HG02571 (cell line): ENCODE measurements around the gene ARHGEF4.

Experiments
- ATAC-seq: cut with Tn5 transposase; IDR thresholded peaks from one replicate; pipeline ENCODE4 v1.9.1; 2021; ENCODE audit warnings: mild to moderate bottlenecking, moderate library complexity; ENCODE audit not compliant: unreplicated experiment

The ARHGEF4 gene

DNA sequence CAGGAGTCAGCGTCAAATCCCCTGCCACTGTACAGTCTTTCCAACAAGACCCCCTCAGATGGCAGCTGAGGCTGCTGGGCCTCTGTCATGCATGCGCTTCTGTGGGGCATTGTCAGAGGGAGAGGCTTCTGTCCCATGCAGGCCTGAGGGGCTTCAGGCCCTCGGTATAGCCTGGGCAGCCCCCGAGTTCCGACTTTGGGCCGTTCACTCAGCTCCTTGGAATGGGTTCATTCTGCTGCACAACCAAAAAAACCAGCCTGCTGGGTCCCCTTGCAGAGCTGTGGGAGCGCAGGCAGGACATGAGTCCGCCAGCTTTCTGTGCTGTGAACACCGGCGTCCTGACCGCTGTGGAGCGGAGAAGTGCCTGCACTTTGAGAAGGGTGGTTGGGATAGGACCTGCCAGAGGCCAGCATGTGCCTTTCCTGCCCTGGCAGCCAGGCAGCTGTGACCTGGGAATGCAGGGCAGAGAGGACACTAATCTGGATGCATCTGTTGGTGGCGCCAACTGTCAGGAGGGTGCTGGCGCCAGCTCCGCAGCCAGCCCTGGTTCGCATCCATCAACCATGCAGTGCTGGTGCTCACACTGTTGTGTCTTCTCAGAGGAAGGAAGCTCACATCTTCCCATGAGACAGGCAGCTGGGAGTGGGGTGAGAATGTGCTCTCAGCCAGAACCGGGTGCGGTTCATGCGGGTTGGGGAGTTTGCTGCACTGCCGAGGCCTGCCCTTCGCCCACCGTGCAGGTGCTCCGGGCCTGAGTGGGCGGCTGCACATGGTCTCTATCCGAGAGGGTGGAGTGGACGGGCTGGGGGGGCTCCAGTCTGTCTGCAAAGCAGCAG is 14.3 kb downstream of the ARHGEF4 start:
- ATAC-seq: no peak

DNA sequence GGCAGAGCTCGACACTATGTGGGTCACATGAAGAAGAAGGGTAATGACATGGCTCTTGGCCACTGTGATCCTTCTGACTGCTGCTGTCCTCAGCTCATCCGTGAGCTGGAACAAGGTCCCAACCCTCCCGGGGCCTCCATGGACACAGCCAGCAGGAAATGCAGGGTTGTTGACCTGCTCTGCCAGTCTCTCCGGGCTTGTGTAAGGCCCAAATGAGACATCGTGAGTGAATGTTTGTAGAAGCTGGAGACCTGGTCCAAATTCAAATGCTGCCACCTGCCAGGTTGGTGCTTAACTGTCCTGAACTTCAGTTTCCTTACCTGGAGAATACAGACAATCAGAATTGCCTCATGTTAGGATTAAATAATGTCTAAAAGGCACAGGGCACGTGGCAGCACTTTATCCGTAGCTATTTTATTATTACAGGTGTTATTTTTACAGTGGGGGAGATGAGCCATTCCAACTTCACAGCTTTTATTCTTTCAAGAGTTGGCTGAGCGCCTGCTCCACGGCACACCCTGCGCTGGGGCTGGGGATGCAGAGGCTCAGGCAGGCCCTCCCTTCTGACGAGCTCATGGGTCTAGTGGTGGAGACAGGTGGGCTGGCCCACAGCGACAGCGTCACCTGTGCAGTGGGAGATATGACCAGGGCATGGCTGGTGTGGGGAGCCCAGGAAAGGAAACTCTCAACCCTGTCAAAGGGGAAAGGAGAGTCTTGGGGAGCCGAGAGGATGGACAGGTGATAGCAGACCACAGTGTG is 15.1 kb downstream of the ARHGEF4 start:
- ATAC-seq: no peak

DNA sequence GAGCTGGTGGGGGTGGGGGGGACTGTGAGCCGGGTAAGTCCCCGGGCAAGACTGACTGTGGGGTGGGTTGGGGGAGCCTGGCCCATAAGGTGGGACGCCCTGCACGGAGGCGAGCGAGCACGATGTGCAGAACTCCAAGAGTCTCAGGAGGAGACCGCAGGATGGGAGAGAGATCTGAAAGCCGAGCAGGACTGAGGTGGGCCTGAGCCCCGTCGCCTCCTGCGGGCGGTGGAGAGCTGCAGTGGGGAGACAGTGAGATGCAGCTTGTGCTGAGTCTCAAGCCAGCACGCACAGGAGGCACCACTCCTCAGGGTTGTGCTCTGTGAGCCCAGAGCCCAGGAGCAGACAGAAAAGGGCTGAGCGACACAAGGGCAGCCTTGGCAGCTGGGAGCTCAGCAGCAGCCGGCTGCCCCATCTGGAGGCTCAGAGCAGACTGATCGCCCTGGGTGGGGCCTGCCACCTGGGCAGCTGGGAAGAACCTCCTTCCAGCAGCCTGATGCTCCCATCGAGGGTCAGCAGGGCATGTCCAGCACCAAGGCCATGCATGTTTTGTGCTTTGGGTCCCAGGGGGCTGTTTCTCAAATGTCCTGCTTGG is 15.9 kb downstream of the ARHGEF4 start:
- no peak for ATAC-seq

DNA sequence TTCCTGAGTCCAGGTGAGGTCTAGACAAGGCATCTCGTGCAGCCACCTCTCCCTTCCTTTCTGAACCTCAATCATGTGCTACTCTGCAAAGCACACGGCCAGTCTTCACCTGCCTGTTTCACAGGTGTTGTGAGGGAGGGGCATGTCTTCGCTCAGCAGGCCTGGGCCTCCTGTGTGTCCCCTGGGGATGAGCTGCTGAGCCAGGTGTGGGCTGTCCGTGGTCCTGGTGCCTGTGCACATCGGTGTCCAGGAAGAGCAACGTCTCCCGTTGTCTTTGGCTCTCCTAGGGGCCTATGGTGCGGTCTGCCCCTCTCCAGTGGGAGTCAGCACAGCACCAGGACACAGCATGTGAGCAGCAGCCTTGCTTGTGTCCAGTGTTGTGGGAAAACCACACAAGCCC is 16.7 kb downstream of the ARHGEF4 start:
- no peak for ATAC-seq

DNA sequence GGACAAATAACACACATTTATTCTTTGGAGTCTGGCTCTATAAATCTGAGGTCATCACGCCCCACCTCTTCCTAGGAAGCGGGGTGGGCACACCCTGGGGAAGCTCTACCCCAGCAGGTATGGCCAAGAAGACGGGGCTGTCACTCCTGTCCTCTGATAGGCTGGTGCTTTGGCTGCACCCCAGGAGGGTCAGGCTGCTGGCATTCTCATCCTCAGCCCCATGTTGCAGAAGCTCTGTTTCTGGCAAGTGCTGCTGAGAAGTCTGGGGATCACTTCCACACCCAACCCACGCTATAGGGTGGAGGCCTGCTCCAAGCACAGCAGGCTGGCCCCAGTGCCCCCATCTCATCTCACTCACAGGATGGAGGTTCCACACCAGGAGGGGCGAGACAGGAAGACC is 17.6 kb downstream of the ARHGEF4 start:
- ATAC-seq: no peak

DNA sequence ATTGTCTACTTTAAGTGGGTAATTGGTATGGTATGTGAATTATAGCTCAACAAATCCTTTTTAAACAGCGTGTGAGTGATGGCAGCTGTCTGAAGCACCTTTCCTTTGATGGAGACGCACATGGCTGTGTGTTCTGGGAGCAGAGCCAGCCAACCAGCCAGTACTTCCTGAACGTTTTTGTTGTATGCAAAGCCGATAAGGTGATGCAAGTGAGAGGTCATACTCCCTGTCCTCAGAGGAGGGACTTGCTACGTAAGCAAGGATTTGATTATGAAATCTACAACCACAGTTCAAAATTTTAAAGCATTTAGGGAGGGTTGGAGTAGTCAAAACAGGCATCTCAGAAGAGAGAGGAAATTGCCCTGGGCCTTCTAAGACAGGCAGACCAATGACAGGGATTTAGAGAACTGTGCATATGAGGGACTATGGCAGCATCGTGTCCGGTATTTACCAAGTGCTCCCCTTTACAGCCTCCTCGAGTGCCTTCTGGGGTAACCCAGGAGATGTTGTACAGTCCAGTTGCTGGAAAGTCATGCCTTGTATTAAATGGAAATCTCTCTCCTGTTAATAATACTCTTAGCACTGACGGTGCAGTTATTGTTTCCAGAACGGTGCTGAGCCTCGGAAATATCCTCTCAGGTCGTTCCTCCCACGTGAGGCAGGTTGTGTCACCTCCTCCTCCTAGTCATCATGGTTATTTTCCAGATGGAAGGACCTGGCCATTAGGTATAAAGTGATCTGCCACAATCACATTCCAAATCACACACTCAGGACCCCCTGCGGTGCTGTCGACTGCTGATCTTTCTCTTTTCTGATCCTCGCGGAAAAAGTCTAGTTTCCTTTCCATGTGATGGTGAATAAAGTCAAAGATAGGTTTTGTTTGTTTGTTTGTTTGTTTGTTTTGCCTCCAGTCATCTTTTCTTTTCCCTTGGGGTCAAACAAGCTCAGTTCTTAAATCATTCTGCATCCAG is 28.4 kb downstream of the ARHGEF4 start:
- ATAC-seq: no peak

DNA sequence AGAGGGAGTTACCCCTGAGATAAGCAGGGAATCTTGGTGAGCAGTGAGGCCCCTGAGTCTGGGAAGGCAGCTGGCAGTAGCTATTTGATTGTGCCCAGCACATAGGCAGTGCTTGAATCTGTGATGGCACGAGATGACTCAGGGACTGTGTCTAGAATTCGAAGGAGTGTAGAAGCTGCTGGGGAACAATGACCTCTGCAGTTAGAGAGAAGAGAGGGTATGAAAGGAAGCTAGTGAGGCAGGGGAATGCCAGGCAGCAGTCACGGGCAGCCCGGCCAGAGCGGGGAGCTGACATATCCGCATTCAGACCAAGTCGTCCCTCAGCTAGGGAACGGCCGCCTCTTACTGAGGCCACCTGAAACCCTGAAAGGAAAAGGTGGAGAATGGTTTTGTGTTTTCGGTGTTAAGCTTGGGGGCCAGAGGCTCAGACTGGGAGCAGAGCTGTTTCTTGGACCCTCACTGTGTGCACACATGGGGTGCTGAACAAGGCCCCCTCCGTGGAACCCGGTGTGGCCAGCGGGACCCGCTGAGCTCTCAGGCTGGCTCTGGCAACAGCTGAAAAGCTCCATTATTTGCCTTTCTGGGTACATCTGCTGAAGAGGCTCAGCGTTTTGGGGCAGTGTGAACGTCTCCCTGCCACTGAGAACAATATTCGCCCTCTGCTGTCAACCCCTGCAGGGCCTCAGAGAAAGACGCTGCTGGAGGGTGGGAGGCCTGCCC is 32.9 kb downstream of the ARHGEF4 start:
- no peak for ATAC-seq

DNA sequence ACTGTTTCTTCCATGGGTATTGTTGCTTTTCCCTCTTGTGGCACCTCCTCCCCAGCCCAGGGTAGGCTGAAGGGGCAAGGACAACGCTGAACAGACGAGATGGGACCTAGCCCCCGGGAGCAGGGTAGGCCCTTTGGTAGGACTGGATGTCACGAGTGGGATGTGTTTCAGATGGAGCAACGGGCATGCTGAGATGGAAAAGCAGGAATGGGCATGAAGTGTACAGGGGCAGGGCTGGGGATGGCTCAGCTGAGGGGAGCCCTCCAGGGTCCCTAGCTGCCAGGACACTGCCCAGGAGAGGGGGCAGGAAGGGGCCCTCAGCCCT is 33.4 kb downstream of the ARHGEF4 start:
- no peak for ATAC-seq

DNA sequence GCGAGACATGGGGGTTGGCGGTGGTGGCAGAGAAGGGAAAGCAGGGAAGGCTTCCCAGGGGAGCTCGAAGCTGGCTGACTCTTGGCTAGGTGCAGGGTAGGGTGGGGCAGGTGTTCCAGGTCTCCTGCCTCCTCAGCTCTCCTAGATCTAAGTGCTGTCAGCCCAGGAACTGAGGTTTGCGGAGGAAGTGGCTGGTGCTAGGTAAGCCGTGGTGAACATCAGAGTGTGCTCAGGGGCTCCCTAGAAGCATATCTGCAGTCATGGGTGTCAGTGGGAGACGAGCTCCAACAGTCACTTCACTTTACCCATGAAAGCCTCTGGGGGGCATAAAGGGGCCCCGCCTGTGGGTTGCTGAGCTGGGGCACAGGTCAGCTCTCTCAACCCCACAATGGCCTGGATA is 34.1 kb downstream of the ARHGEF4 start:
- no peak for ATAC-seq

DNA sequence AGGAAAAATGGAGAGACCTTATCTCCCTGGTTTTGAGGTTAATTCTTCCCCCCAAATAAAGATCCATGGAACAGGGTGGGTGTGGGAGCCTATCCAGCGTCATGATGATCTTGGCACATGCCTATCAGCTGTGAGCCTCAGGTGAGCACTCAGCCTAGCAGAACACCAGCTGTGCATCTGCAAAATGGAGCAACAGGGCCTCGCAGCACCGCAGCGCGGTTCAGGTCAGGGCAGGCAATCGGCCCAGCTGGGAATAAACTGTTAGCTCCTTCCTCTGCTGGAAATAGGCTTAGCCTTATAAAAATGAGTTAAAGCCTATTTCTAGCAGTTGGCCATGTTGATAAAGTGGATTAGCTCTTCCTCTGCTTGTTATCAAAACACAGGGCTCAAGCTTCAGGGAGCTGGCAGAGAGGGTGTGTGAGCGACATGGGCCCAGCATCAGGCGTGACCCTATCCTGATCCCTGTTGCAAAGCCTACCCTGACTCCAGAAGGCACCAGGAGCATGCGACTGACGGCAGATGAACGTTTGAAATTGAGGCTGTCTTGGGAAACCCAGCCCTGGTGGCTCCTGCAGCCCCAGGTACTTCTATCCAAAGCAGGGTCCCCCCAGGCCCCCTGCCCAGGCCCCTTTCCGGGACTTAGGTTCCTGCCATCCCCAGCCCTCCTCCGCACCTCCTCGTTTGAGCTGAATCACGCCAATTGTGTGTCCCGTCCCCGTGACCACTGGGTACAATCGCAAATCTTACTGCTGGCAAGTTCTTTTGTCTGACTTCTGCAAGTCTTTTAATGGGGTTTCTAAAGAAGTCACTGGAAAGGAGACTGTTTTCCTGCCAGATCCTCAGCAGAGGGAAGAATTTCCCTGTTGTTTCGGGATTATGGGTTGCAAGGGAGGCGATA is 35.4 kb downstream of the ARHGEF4 start:
- ATAC-seq: no peak

DNA sequence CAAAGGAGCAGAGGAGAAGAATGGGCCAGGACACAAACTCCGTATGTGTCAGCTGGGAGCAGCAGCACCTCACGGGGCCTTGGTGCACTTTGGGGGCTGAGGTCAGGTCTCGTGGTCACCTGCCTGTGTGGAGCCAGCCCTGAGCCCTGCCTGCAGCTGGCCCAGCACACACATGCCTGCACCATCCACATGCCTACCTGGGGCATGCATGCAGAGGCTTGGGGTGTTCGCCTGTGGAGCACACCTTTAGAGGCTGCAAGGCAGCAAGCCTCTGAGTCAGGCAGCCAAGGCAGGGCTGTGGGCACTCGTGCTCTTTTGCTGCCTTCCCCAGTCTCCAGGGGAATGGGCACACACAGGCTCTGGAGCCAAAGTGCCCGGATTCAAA is 36.0 kb downstream of the ARHGEF4 start:
- ATAC-seq: no peak

DNA sequence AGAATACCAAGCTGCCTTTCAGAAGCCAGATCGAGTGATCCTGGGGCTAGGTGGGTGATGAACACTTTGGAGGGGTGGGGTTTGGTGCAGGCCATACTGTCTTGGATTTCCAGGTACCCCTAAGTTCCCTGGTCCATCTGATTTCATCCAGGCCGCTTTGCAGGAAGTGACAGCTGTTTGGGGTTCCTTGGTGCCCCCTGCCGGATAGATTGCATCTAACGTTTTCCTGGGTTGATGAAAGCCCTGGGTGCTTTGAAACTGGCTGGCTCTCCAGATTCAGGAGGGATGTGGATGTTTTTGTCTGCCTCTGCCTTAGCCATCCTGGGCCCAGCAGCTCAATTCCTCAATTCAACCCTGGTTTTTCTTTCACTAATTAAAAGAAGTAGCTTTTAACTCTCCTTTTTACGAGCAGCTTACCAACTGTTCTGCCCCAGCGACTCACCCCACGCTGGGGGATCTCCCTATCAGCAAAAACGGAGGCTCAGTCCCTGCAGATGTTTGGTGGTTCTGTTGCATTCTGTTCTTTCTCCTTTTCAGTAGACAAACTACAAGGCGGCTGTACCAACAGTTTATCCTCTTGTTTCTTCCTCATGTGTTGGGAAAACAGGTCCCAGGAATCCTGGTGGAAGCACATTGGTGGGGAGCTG is 37.1 kb downstream of the ARHGEF4 start:
- ATAC-seq: peak; percentile 80

DNA sequence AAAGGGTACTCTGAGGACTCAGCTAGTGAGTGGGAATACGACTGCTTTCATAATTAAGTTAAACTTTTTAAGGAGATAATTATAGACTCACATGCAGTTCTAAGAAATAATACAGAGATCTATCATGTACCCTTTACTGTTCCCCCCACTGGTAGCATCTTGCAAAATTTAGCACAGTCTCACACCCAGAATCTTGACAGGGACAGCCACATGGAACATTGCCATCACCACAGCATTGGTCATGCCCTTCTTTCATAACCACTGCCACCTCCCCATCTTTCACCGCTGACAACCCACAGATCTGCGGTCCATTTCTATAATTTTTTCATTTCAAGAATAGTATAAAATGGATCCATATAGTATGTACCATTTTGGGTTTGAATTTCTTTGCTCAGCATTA is 37.8 kb downstream of the ARHGEF4 start:
- no peak for ATAC-seq

DNA sequence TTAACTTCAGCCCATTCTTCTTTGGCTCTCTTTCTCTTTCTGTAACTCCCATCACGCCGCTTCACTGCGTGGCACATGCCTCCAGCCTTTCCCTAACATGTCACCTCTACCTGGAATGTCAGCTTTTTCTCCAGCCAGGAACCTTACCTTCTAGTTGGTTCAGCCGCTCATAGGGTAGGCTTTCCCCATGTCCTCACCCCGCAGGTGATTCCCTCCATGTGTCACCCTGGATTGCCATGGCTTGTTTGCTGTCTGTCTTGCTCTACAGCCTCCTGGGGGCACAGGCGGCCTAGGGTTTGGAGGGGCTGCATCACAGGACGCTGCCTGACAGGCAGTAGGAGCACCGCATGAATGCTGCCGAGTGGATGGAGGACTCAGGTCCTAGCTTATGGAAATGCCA is 39.2 kb downstream of the ARHGEF4 start:
- ATAC-seq: no peak

DNA sequence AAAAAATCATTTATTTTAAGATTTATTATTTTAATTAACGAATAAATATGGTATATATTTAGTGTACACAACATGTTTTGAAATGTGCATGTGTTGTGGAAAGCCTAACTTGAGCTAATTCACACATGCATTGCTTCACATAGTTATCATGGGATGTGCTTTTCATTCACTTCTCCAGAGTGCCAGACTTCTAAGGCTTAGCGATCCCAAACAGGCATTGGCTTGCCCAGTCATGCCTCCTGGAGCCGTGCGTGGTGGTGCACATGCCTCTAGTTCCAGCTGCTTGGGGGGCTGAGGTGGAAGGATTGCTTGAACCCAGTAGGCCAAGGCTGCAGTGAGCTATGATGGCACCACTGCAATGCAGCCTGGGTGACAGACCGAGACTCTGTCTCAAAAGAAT is 40.5 kb downstream of the ARHGEF4 start:
- ATAC-seq: no peak

DNA sequence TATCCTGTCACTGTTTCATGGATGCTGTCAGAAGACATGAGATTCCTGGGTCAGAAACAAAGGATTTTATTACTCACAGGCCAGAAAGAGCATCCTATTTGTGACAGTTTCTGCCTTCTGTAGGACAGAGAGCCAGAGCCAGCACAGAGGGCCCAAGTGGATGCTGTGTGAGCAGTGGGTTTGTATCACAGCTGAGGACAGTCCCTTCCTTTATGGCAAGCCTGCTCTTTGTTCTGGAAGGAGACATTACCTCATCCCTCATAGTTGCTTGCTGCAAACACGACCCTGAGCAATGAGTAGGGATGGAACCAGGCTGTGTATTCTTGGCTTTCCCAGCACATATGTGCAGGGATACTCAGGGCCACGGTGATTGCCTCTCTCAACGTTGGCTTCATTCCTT is 41.6 kb downstream of the ARHGEF4 start:
- no peak for ATAC-seq

DNA sequence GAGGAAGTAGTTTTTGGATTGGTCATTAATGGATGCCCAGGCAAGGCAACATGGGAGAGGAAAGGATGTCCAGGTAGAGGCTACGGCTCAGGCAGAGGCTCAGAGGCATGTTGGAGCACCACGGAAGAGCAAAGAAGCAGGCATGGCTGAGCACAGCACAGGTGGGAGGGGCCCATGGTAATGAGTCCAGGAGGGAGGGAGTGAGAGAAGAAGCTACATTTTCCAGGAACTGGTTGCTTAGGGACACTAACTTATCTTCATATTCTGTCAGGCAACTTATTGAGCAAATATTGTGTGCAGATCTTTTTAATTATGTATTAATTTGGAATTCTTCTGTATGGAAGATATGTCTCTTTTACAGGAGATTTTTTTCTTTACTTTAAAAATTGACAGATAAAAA is 42.2 kb downstream of the ARHGEF4 start:
- no peak for ATAC-seq

DNA sequence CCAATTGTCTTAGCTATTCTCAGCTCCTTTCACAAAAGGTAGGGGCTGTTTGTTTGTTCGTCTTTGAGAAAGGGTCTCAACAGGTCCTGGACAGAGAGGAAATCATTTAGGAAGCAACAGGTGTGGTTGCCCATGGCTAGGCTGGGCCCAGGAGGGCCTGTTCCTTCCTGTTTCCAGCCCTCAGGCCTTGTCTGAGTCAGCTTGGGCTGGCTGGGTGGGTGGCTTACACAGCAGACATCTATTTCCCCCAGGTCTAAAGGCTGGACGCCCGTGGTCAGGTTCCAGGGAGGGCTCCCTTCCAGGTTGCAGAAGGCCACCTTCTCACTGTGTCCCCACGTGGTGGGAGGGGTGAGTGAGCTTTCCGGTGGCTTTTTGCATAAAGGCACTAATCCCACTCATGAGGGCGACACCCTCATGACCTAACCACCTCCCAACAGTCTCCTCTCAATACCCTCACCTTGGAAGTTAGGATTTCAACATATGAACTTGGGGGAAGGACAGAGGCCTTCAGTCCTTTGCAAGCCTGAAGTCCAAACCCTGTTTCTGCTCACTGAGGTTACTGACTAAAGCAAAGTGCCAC is 45.5 kb downstream of the ARHGEF4 start:
- ATAC-seq: no peak

DNA sequence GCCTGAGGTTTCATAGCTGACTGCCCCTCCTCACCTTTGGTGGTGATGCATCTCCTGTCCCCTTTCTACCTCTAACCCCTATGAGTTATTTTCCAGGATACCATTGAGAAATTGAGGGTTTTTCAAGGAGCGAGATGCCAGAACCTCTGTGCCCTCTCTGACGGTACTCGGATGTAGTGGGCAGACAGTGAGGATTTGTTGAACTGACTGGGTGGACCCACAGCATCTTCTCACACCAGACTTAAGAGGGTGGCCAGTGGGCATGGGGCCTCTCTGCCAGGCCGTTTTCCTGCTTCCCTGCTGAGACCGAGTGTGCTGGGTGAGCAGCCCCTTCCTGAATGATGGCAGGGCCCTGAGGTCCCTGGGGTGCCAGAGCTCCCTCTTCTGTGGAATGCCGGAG is 46.3 kb downstream of the ARHGEF4 start:
- no peak for ATAC-seq
